CD4-positive, alpha-beta T cell (primary cell): ENCODE measurements around the gene ZGLP1. TPM values are rescaled to one million over a fixed set of nuclear protein-coding genes. Genes with fewer than 3 reads are reported as not detected.
"Not testable (repeated sequence)": the region's sequence is repeated elsewhere in the genome, so short reads cannot be mapped to it uniquely, and the experiment has no call there.

Experiments used
- ATAC-seq: fragments of 200-7000 bp; cut with Tn5 transposase; one replicate; pipeline ENCODE4 v1.10.0; 2022; ENCODE audit warnings: mild to moderate bottlenecking; ENCODE audit not compliant: poor library complexity
- CTCF ChIA-PET: fragments of 350-600 bp; sonication (Branson Sonifier 250); formaldehyde crosslinking; loops from one replicate; lab custom pipeline; 2021; ENCODE audit warnings: antibody characterized with exemption, inconsistent platforms; lab: Charles Lee
- POLR2A ChIA-PET: fragments of 350-600 bp; sonication (Branson Sonifier 250); formaldehyde crosslinking; loops from one replicate; lab custom pipeline; 2021; ENCODE audit warnings: antibody characterized with exemption, inconsistent platforms; lab: Charles Lee
- DNase-seq, 14 experiments: peaks; one replicate each; pipeline ENCODE4 v3.0.0-alpha.2; 2013 to 2020; ENCODE audit warnings: mixed read lengths in 2 of 14
- H3K27ac ChIP-seq, 2 donors: one replicate each; pipeline versions ENCODE4 v1.5.1 to v1.7.0; 2013; ENCODE audit warnings: low read length in 2 of 2, low read depth in 1 of 2, mild to moderate bottlenecking in 1 of 2
- H3K27me3 ChIP-seq, 2 experiments: 1 replicate in 1 of 2; 2 replicates in 1 of 2; pipeline versions ENCODE4 v1.6.1 to v1.7.0; 2013; ENCODE audit warnings: low read length in 2 of 2, control low read depth in 1 of 2, mild to moderate bottlenecking in 1 of 2, moderate library complexity in 1 of 2; ENCODE audit not compliant: insufficient read depth in 2 of 2, control insufficient read depth in 1 of 2
- H3K36me3 ChIP-seq: one replicate; pipeline ENCODE4 v1.6.1; 2013; ENCODE audit warnings: low read length, control low read depth; ENCODE audit not compliant: insufficient read depth
- H3K4me1 ChIP-seq: one replicate; pipeline ENCODE4 v1.6.1; 2013; ENCODE audit warnings: low read length, control low read depth; ENCODE audit not compliant: insufficient read depth
- H3K4me3 ChIP-seq: one replicate; pipeline ENCODE4 v1.5.1; 2013; ENCODE audit warnings: mild to moderate bottlenecking, low read length, moderate library complexity
- H3K9me3 ChIP-seq, 2 experiments: 1 replicate in 1 of 2; 2 replicates in 1 of 2; pipeline versions ENCODE4 v1.6.1 to v1.7.0; 2013; ENCODE audit warnings: low read length in 2 of 2, mild to moderate bottlenecking in 2 of 2, control low read depth in 1 of 2, moderate library complexity in 1 of 2; ENCODE audit not compliant: control insufficient read depth in 1 of 2, insufficient read depth in 1 of 2
- H3K27ac Mint-ChIP-seq: one replicate; pipeline ENCODE4 v1.8.0; 2020; ENCODE audit warnings: mixed read lengths
- H3K27me3 Mint-ChIP-seq: one replicate; pipeline ENCODE4 v1.8.0; 2021; ENCODE audit warnings: mixed read lengths
- H3K36me3 Mint-ChIP-seq: one replicate; pipeline ENCODE4 v1.8.0; 2021; ENCODE audit warnings: low read depth, mixed read lengths
- H3K4me1 Mint-ChIP-seq: one replicate; pipeline ENCODE4 v1.8.0; 2021; ENCODE audit warnings: low read depth, mixed read lengths
- H3K4me3 Mint-ChIP-seq: one replicate; pipeline ENCODE4 v1.8.0; 2020; ENCODE audit warnings: mild to moderate bottlenecking, mixed read lengths
- H3K9me3 Mint-ChIP-seq: one replicate; pipeline ENCODE4 v1.8.0; 2020; ENCODE audit warnings: mixed read lengths
- CTCF ChIP-seq: fragments of 200-600 bp; IDR thresholded peaks from one replicate; pipeline ENCODE4 v1.8.0; 2022; ENCODE audit warnings: antibody characterized with exemption, mild to moderate bottlenecking
- intact Hi-C, 2 experiments: fragments of 100-400 bp; cut with DNase I in 1 of 2; cut with micrococcal nuclease in 1 of 2; formaldehyde crosslinking; loops; one replicate each; pipeline versions ENCODE4 v1.15.1 to v1.9.0; 2023 to 2025; cut with DNase I, micrococcal nuclease
- total RNA-seq, 174 experiments: library from RNA in 2 of 174; stranded (reverse) in 2 of 174; gene quantifications; one replicate each; pipeline ENCODE4 v1.2.3 and lab custom pipeline; 2021 to 2026

The ZGLP1 gene
- total RNA-seq, 2 experiments from 2014 or later, result 1.6 to 2.6 TPM

- Histone ChIP-seq H3K9me3 (no peaks in the 10 kb centered on the region), H3K27ac (peak overlapping the region; percentile 16 to 80), H3K4me1 (peaks cover 58% of the 10 kb centered on the region), H3K27me3 (no peaks in the 10 kb centered on the region), H3K4me3 (peak overlapping the region; percentile 94), H3K36me3 (peaks cover 24% of the 10 kb centered on the region)
- peak overlapping the region; percentile 90 for H3K27ac Mint-ChIP-seq
- intact Hi-C loops, result no loop called here
- H3K9me3 Mint-ChIP-seq, result no peaks in the 10 kb centered on the region
- ChIA-PET POLR2A (no interaction called here), CTCF (no interaction called here)
- peak overlapping the region; percentile 95 for H3K4me3 Mint-ChIP-seq
- peaks cover 8% of the 10 kb centered on the region for H3K36me3 Mint-ChIP-seq
- peaks cover 22% of the 10 kb centered on the region for H3K4me1 Mint-ChIP-seq
- no peaks in the 10 kb centered on the region for H3K27me3 Mint-ChIP-seq
- ATAC-seq (no peak), DNase-seq (no peak)
- TF ChIP-seq CTCF, result no peak
Observed at GRCh38 chr19:10338940-10339339, 29.3 kb upstream of the ZGLP1 start.

- Histone ChIP-seq H3K4me1 (peaks cover 76% of the 10 kb centered on the region), H3K36me3 (peaks cover 24% of the 10 kb centered on the region)
- H3K27ac ChIP-seq, H3K9me3 Mint-ChIP-seq, CTCF ChIA-PET, ATAC-seq, H3K27me3 Mint-ChIP-seq, H3K27me3 ChIP-seq, H3K4me3 ChIP-seq, DNase-seq, H3K9me3 ChIP-seq, H3K27ac Mint-ChIP-seq, intact Hi-C loops, POLR2A ChIA-PET: not testable (repeated sequence)
- peaks cover 27% of the 10 kb centered on the region for H3K36me3 Mint-ChIP-seq
- H3K4me3 Mint-ChIP-seq, result peak overlapping the region; percentile 20
- H3K4me1 Mint-ChIP-seq, result peaks cover 43% of the 10 kb centered on the region
Observed at GRCh38 chr19:10336725-10337124, 27.1 kb upstream of the ZGLP1 start.

- no peak for DNase-seq
- Mint-ChIP-seq H3K27me3 (no peaks in the 10 kb centered on the region), H3K36me3 (peaks cover 30% of the 10 kb centered on the region), H3K4me1 (peaks cover 43% of the 10 kb centered on the region), H3K27ac (peak overlapping the region; percentile 14), H3K9me3 (no peaks in the 10 kb centered on the region), H3K4me3 (peak overlapping the region; percentile 45)
- Histone ChIP-seq H3K4me3 (no peak overlapping the region), H3K27ac (no peak overlapping the region), H3K4me1 (peaks cover 74% of the 10 kb centered on the region), H3K9me3 (no peaks in the 10 kb centered on the region), H3K27me3 (no peaks in the 10 kb centered on the region), H3K36me3 (peaks cover 25% of the 10 kb centered on the region)
- intact Hi-C loops, result no loop called here
- ChIA-PET POLR2A (no interaction called here), CTCF (no interaction called here)
- no peak for ATAC-seq
- TF ChIP-seq CTCF, result no peak
Observed at GRCh38 chr19:10335352-10335985, 25.9 kb upstream of the ZGLP1 start.
